Aorta (tissue), 5 donors: ENCODE data around the gene ATP5ME. TPM values are rescaled to one million over a fixed set of nuclear protein-coding genes. Genes with fewer than 3 reads are reported as not detected.
A peak's percentile ranks its signal among the peaks of the same experiment; 100 is the strongest.

Experiments used
- ATAC-seq: fragments of 200-7000 bp; cut with Tn5 transposase; one replicate; pipeline ENCODE4 v1.9.1; 2022; ENCODE audit warnings: moderate library complexity; ENCODE audit not compliant: low FRiP score
- DNase-seq, 2 donors: peaks; one replicate each; pipeline ENCODE4 v3.0.0-alpha.2; 2020
- H3K27ac ChIP-seq, 2 donors: one replicate each; pipeline ENCODE4 v1.5.1; 2013; ENCODE audit warnings: low read length in 2 of 2, mild to moderate bottlenecking in 2 of 2, moderate library complexity in 2 of 2, control low read depth in 1 of 2, inconsistent platforms in 1 of 2, low read depth in 1 of 2
- H3K27me3 ChIP-seq, 2 donors: one replicate each; pipeline ENCODE4 v1.6.1; 2013; ENCODE audit warnings: control low read depth in 1 of 2, low read length in 1 of 2, mild to moderate bottlenecking in 1 of 2, moderate library complexity in 1 of 2; ENCODE audit not compliant: insufficient read depth in 2 of 2, control insufficient read depth in 1 of 2
- H3K36me3 ChIP-seq, 2 donors: one replicate each; pipeline ENCODE4 v1.6.1; 2013; ENCODE audit warnings: control low read depth in 1 of 2, low read length in 1 of 2, mild to moderate bottlenecking in 1 of 2; ENCODE audit not compliant: insufficient read depth in 2 of 2, control insufficient read depth in 1 of 2
- H3K4me1 ChIP-seq, 2 donors: one replicate each; pipeline ENCODE4 v1.6.1; 2013; ENCODE audit warnings: low read length in 2 of 2, control low read depth in 1 of 2, mild to moderate bottlenecking in 1 of 2, moderate library complexity in 1 of 2; ENCODE audit not compliant: insufficient read depth in 2 of 2, control insufficient read depth in 1 of 2
- H3K4me3 ChIP-seq, 2 donors: one replicate each; pipeline ENCODE4 v1.5.1; 2013; ENCODE audit warnings: low read length in 2 of 2, control low read depth in 1 of 2, mild to moderate bottlenecking in 1 of 2
- H3K9me3 ChIP-seq: one replicate; pipeline ENCODE4 v1.6.1; 2013; ENCODE audit warnings: mild to moderate bottlenecking, low read length; ENCODE audit not compliant: control insufficient read depth
- WGBS, 2 donors: extraction: QIAGEN DNeasy Blood & Tissue Kit; methylation state at CpG; one replicate each; pipeline ENCODE4 v1.1.7; 2013; 5-methylcytosine and 5-hydroxymethylcytosine counted together
- intact Hi-C, 2 donors: fragments of 100-400 bp; cut with DNase I; formaldehyde crosslinking; loops; one replicate each; pipeline versions ENCODE4 v1.14.2 to v1.15.0; 2022
- polyA plus RNA-seq, 2 donors: library from polyadenylated mRNA; stranded (reverse); fragments of 200-250 nt; gene quantifications; one replicate each; pipeline ENCODE4 v1.2.3, GENCODE V29; 2013
- total RNA-seq, 2 donors: library from RNA; stranded (reverse); fragmentation: NEBNext Ultra II Directional; extraction: Animal tissue kit (Norgen Biotek cat#: 25700); gene quantifications; one replicate each; pipeline ENCODE4 v1.2.1, GENCODE V29; 2021
- donor health status: healthy with polysubstance abuse.
- donor health status: Bipolar disorder and iron deficiency.
- donor health status: DM: no; HTN: no; CAD: no.
- donor health status: DM: no; HTN: no; CAD: no.
- donor health status: DM: yes; HTN: yes; CAD: no.

ATP5ME gene
- total and polyA plus RNA-seq, 4 donors: 152 to 599 (median 327) TPM

DNA sequence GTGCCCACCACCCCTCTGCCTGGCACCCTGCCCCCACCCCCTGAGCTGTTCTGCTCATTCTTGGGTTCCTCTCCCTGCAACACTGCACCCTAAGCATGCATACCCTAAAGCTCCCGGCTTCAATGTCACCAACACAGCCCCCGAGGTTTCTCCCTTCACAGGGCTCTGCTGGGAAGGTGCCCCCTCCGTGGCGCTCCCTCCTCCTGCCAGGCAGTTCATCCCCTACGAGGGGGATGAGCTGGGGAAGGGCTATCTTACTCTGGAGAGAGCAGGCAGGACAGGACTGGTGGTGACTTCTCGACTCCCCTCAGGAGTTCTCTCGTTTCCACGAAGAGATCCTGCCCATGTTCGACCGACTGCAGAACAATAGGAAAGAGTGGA is 6.5 kb downstream of the ATP5ME start:
- H3K4me3 ChIP-seq: no peak overlapping the region
- no peaks in the 10 kb centered on the region for H3K27me3 ChIP-seq
- intact Hi-C loops: no loop called here
- DNase-seq (peak in 1 of 2 donors; percentile 17), ATAC-seq (no peak)
- WGBS, 2 donors: 60 to 61% methylated on average over 10 of the region's 10 CpGs
- no peaks in the 10 kb centered on the region for H3K36me3 ChIP-seq
- no peak overlapping the region for H3K27ac ChIP-seq
- no peaks in the 10 kb centered on the region for H3K9me3 ChIP-seq
- H3K4me1 ChIP-seq: no peaks in the 10 kb centered on the region

DNA sequence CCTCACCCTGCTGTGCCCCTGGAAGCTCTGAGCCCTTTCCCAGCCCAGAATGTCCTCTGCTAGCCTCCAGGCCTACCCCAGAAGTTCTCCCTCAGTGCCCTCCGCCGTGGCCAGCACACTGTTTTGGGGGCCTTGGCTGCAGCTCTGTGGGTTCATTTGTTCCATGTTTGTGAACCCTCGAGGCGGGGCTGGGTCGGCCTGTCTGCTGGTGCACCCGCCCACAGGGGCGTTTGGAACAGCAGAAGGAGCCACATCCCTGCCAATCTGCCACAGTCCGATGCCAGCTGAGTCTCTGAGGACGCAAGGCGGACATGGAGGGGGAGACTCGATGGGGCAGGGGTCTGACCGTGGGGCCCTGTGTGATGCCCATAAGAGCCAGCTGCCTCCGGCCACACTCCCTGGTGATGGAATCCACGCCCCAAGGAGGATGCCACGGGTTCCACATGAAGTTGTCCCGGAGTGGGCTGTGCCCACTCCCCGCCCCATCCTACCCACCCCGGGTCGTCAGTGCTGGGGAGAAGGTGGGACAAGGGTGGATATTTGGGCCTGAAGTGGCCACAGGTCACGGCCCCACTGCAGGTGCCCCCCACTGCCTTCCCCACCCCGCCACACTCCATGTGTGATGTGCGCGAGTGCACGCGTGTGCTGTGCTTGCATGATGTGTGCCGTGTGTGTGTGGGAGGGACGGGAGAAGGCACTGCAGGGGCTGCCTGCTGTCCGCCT is 7.1 kb downstream of the ATP5ME start:
- Histone ChIP-seq H3K4me3 (no peak overlapping the region), H3K9me3 (no peaks in the 10 kb centered on the region), H3K27me3 (no peaks in the 10 kb centered on the region), H3K4me1 (no peaks in the 10 kb centered on the region), H3K27ac (no peak overlapping the region), H3K36me3 (no peaks in the 10 kb centered on the region)
- 78 to 80% methylated on average over 27 to 28 of the region's 28 CpGs for WGBS, 2 donors
- intact Hi-C loops: no loop called here
- DNase-seq: peak in 1 of 2 donors; percentile 42
- ATAC-seq: no peak

GRCh38 chr4:666436-666810 is 7.7 kb downstream of the ATP5ME start:
- WGBS, 2 donors: 81 to 84% methylated on average over 19 to 22 of the region's 22 CpGs

DNA sequence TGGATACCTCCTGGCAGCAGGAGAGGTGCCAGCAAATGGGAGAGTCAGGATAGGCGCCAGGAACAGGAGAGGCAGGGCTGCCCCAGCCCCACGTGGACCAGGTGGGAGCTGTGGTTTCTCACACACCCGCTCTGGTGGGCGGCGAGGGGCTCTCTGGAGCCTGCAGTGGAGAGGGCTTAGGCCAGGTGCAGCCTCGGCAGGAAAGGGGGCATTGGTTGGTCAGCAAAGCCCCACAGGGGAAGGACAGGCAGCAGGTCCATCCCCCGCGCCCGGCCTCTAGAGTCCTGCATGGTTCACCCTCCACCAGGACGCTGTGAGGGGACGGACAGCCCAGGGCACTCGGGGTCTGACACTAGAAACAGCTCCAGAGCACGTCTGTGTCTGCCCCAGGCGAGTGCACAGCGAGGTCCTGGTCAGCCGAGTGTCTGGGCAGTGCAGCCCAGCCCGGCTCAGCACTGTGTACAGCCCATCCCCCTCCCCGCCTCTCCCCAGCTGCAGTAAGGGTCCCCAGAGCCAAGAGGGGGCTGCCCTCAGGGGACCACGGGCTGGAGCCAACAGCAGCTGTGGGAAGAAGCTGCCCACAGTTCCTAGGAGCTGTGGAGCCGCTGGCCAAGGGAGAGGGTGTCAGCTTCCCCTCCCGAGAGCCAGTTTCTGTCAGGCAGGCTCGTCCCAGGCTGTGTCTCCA is 8.2 kb downstream of the ATP5ME start:
- H3K27me3 ChIP-seq: no peaks in the 10 kb centered on the region
- no peak overlapping the region for H3K27ac ChIP-seq
- 64 to 74% methylated on average over 20 to 22 of the region's 22 CpGs for WGBS, 2 donors
- no peaks in the 10 kb centered on the region for H3K4me1 ChIP-seq
- no peaks in the 10 kb centered on the region for H3K9me3 ChIP-seq
- no peak for ATAC-seq
- DNase-seq: peak in 1 of 2 donors; percentile 47
- no peak overlapping the region for H3K4me3 ChIP-seq
- intact Hi-C loops: no loop called here
- H3K36me3 ChIP-seq: no peaks in the 10 kb centered on the region

More at GRCh38 chr4:666436-666810, 7.7 kb downstream of the ATP5ME start:
- Histone ChIP-seq H3K27ac (no peak overlapping the region), H3K27me3 (no peaks in the 10 kb centered on the region), H3K4me3 (no peak overlapping the region), H3K9me3 (no peaks in the 10 kb centered on the region), H3K4me1 (no peaks in the 10 kb centered on the region), H3K36me3 (no peaks in the 10 kb centered on the region)
- intact Hi-C loops: no loop called here
- peak in 1 of 2 donors; percentile 50 for DNase-seq
- ATAC-seq: no peak

GRCh38 chr4:665381-665750 is 8.7 kb downstream of the ATP5ME start:
- Histone ChIP-seq H3K4me3 (no peak overlapping the region), H3K27me3 (no peaks in the 10 kb centered on the region), H3K4me1 (no peaks in the 10 kb centered on the region), H3K9me3 (no peaks in the 10 kb centered on the region), H3K27ac (no peak overlapping the region), H3K36me3 (no peaks in the 10 kb centered on the region)
- 84 to 87% methylated on average over 12 of the region's 12 CpGs for WGBS, 2 donors
- ATAC-seq: no peak
- DNase-seq: peak; percentile 30 to 72
- intact Hi-C loops: no loop called here

- intact Hi-C loops: no loop called here
- Histone ChIP-seq H3K9me3 (no peaks in the 10 kb centered on the region), H3K4me3 (no peak overlapping the region), H3K27ac (no peak overlapping the region), H3K36me3 (no peaks in the 10 kb centered on the region), H3K4me1 (no peaks in the 10 kb centered on the region), H3K27me3 (no peaks in the 10 kb centered on the region)
- DNase-seq (peak; percentile 44 to 55), ATAC-seq (no peak)
- 96% methylated on average over 23 to 24 of the region's 24 CpGs for WGBS, 2 donors
Observed at GRCh38 chr4:664713-665231, 9.3 kb downstream of the ATP5ME start.

DNA sequence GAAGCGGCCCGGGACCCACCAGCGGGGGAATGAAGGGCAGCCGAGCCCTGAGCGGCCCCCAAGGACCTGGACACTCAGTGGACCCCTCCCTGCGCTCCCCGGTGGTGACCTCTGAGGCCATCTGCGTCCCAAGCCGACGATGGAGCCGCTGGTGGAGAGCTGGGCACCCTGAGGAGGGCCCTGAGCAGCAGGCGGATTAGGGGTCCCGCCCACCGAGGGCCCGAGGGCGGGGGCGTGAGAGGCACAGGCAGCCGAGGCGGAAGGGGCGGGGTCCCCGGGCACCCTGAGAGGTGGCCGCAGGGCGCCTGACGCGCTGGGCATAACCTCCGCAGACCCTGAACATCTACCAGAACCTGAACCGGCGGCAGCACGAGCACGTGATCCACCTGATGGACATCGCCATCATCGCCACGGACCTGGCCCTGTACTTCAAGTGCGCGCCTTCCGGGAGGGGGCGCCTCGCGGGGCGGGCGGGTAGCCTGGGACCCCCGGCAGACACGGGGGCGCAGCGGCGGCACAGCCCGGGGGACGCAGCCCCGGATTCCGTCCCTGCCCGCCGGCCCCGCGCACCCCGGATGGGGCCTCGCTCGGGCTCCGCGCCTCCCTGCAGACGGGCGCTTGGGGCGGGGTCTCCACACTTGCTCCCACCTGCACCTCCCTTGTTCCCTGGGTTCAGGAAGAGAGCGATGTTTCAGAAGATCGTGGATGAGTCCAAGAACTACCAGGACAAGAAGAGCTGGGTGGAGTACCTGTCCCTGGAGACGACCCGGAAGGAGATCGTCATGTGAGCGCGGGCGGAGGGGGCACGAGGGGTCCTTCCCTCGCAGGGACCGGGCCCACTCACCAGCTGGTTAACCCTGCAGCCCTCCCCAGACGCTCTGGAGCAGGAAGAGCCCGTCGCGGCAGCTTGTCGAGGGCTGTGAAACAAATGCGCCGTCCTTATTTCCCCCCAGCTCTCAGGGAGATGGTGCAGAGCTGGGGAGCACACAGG is 10.3 kb downstream of the ATP5ME start:
- Histone ChIP-seq H3K27me3 (no peaks in the 10 kb centered on the region), H3K36me3 (no peaks in the 10 kb centered on the region), H3K4me3 (peak overlapping the region; percentile 20 to 39), H3K9me3 (no peaks in the 10 kb centered on the region), H3K27ac (no peak overlapping the region), H3K4me1 (no peaks in the 10 kb centered on the region)
- no peak for ATAC-seq
- intact Hi-C loops: no loop called here
- peak; percentile 81 to 82 for DNase-seq
- WGBS, 2 donors: 2 to 3% methylated on average over 59 to 80 of the region's 80 CpGs

- Histone ChIP-seq H3K27me3 (no peaks in the 10 kb centered on the region), H3K36me3 (no peaks in the 10 kb centered on the region), H3K4me3 (peak overlapping the region in 1 of 2 donors; percentile 9), H3K27ac (no peak overlapping the region), H3K4me1 (no peaks in the 10 kb centered on the region), H3K9me3 (no peaks in the 10 kb centered on the region)
- intact Hi-C loops: no loop called here
- DNase-seq: peak in 1 of 2 donors; percentile 71
- 26 to 34% methylated on average over 20 of the region's 20 CpGs for WGBS, 2 donors
- ATAC-seq: no peak
Observed at GRCh38 chr4:663046-663437, 11.0 kb downstream of the ATP5ME start.
